Measurements from ENCODE around the gene LSAMP. TPM values are rescaled to one million over a fixed set of nuclear protein-coding genes. Genes with fewer than 3 reads are reported as not detected.

The LSAMP gene
- total and polyA plus RNA-seq, 2 of the 4 experiments (the other 2 are of a cell fraction), result 7.9 to 8.0 TPM

DNA sequence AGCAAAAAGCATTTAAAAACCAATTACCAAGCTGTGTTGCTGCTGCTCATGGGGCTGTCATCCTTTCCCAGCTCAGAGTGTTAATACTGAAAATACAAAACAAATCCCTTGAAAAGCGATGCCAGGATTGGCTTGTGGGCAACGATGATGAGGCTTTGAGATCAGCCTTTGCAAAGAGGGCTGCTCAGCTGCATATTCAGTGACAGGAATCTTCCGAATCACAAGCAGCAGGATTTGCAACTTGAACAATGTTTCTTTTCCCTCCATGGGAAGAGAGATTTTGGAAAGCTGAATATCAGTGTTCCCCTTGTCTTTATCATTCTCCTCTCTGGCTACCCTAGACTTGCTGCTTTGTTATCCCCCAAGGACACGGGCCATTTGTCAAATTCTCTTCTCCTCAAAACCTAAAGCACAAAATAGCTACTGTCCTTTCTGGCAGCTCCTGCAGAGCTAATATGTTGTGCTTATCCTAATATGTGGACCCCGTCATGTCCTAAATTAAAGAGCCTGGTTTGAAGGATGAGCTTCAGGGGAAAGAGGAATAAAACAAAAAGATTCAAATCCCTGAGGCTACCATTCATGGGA lies 446.2 kb downstream of the LSAMP start:
- Histone ChIP-seq H3K4me1 (ENCODE audit: control insufficient read depth, insufficient read depth, low read length) (peaks cover 10% of the 10 kb centered on the region), H3K9me3 (ENCODE audit: control insufficient read depth, insufficient read depth, low read length) (no peaks in the 10 kb centered on the region), H3K18ac (ENCODE audit: low read depth, low read length) (peak overlapping the region; percentile 24; the same call in 1 of the 2 replicates), H2BK20ac (ENCODE audit: low read depth, low read length) (peak overlapping the region; percentile 51), H2AK5ac (ENCODE audit: low read depth, low read length) (no peak overlapping the region), H3K4me2 (ENCODE audit: low read depth, low read length) (no peak overlapping the region), H2AK9ac (replicated peaks; ENCODE audit: low read depth, low read length, poor library complexity) (no peak overlapping the region), H2BK5ac (ENCODE audit: low read depth, low read length, poor library complexity, severe bottlenecking) (no peak overlapping the region), H3K36me3 (ENCODE audit: control insufficient read depth, insufficient read depth, low read length) (no peaks in the 10 kb centered on the region), H3K27me3 (ENCODE audit: control insufficient read depth, insufficient read depth, low read length) (no peaks in the 10 kb centered on the region), H4K91ac (ENCODE audit: insufficient read depth, low read depth, low read length) (peak overlapping the region; percentile 56; the same call in 1 of the 2 replicates), H3K9ac (ENCODE audit: low read depth, low read length) (no peak overlapping the region), H3K79me1 (ENCODE audit: low read depth in 1 of 2, low read length in 2 of 2) (no peaks in the 10 kb centered on the region), H3K23ac (ENCODE audit: low read depth, low read length) (peak overlapping the region; percentile 32; the same call in 1 of the 2 replicates), H4K8ac (ENCODE audit: low read depth in 2 of 2, low read length in 2 of 2) (peak overlapping the region in 1 of 2 experiments; percentile 2; a peak in 1 of 4 replicates), H3K9me1 (ENCODE audit: insufficient read depth, low read length) (peaks cover 10% of the 10 kb centered on the region), H3K4ac (ENCODE audit: low read depth, low read length) (peak overlapping the region; percentile 62; the same call in 1 of the 2 replicates), H3K14ac (replicated peaks; ENCODE audit: low read depth, low read length) (peak overlapping the region; percentile 29), H2BK120ac (ENCODE audit: low read depth, low read length) (peak overlapping the region; percentile 82), H3K4me3 (ENCODE audit: insufficient read depth, low read depth, low read length) (no peak overlapping the region), H4K5ac (ENCODE audit: low read depth, low read length) (no peak overlapping the region; the same call in 1 of the 2 replicates), H4K20me1 (ENCODE audit: insufficient read depth, low read length) (no peaks in the 10 kb centered on the region), H3K27ac (ENCODE audit: insufficient read depth, low read length) (no peak overlapping the region), H3K56ac (ENCODE audit: extremely low read depth, insufficient read depth, low read length) (no peak overlapping the region), H2BK15ac (ENCODE audit: low read depth, low read length) (peak overlapping the region; percentile 18; the same call in 2 of the 3 replicates), H2AFZ (replicated peaks; ENCODE audit: low read length, poor library complexity) (no peak overlapping the region)
- POLR2A ChIA-PET (ENCODE audit: unreplicated experiment), result no interaction called here
- CTCF ChIA-PET, result no interaction called here
- BruUV-seq (replicated peaks), result no TSS peak
- no peak for DNase-seq
- dilution Hi-C loops (cut with HindIII; ENCODE audit: low sequenced_read_pairs, unreplicated experiment), result no loop called here
- in situ Hi-C loops (cut with MboI; ENCODE audit: low sequenced_read_pairs), result no loop called here
- no peak for TF ChIP-seq MAZ (IDR thresholded peaks at IDR 0.05; ENCODE audit: borderline replicate concordance, low read depth, low read length)
- no peak for TF ChIP-seq RFX5 (IDR thresholded peaks at IDR 0.05; ENCODE audit: low read depth, low read length)
- TF ChIP-seq MAFK (IDR thresholded peaks at IDR 0.05; ENCODE audit: low read depth, low read length), result no peak
- no peak for TF ChIP-seq FOS (IDR thresholded peaks at IDR 0.05; ENCODE audit: low read depth, low read length)
- TF ChIP-seq SMC3 (IDR thresholded peaks at IDR 0.05; ENCODE audit: low read depth, low read length), result no peak
- no peak for TF ChIP-seq RCOR1 (IDR thresholded peaks at IDR 0.05; ENCODE audit: insufficient replicate concordance, low read length)
- no peak for TF ChIP-seq BHLHE40 (IDR thresholded peaks at IDR 0.05; ENCODE audit: low read depth, low read length)
- TF ChIP-seq POLR2A (IDR thresholded peaks at IDR 0.05; ENCODE audit: low read depth, low read length), result no peak
- no peak for TF ChIP-seq NFE2L2 (IDR thresholded peaks at IDR 0.05; ENCODE audit: low read depth, low read length)
- ATAC-seq (ENCODE audit: low read depth), result no peak
- intact Hi-C loops (cut with micrococcal nuclease), result no loop called here
- no CpG with 5 or more reads among the region's 5 CpGs for WGBS, 2 experiments (ENCODE audit: extremely low coverage in 2 of 2, insufficient read length in 1 of 2)
